IPS-NIHi11 (cell line): ENCODE results near the gene ENPP7.

ENCODE experiments used
- DNase-seq: peaks from one replicate; pipeline ENCODE4 v3.0.0; 2012; ENCODE audit warnings: mixed read lengths, low spot score

The ENPP7 gene

GRCh38 chr17:79730769-79731483 lies at the start of gene ENPP7:
ENPP7 (plus strand) TSS chr17:79730943; CDS start chr17:79731140, 197 bp downstream.
- no peak for DNase-seq

DNA sequence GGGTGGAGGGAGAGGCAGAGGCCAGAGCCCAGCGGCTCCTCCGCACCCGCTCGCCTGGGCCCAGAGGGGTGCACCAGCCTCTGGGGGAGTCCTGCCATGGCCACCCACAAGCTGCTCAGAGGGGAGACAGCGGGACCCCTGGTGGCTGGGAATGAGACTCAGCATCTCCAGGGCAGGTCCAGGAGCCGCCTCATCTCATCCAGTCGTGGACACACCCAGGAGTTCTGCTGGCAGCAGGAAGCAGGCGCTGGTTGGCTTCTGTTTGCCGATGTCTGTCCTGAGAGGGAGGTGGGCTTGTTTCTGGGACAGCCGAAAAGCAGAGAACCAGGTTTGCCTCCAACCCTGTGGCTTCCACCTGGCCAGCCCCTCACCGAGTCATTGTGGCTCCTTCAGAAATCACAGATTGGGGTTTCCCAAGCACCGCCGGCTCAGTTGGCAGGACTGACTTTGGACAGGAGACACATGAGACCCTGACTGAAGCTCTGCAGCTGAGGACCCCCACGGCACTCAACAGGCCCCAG lies 49.6 kb upstream of the ENPP7 start:
- DNase-seq: no peak

GRCh38 chr17:79681628-79682261 lies 49.0 kb upstream of the ENPP7 start:
- no peak for DNase-seq

DNA sequence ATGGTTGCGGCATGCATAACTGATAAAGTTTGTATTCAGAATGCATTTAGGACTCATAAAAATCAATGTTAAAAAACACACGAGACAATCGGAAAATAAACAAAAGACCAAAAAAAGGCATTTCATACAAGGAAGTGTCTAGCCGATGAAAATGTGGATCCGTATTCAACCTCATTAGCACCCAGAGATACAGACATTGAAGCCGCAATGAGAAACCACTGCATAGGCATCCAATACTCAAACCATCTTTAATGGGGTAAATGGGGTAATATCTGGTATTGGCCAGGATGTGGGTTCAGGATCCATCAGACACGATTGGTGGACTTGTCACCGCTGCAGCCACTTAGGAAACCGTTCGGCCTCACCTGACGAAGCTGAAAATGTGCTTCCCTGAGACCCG lies 47.4 kb upstream of the ENPP7 start:
- no peak for DNase-seq

DNA sequence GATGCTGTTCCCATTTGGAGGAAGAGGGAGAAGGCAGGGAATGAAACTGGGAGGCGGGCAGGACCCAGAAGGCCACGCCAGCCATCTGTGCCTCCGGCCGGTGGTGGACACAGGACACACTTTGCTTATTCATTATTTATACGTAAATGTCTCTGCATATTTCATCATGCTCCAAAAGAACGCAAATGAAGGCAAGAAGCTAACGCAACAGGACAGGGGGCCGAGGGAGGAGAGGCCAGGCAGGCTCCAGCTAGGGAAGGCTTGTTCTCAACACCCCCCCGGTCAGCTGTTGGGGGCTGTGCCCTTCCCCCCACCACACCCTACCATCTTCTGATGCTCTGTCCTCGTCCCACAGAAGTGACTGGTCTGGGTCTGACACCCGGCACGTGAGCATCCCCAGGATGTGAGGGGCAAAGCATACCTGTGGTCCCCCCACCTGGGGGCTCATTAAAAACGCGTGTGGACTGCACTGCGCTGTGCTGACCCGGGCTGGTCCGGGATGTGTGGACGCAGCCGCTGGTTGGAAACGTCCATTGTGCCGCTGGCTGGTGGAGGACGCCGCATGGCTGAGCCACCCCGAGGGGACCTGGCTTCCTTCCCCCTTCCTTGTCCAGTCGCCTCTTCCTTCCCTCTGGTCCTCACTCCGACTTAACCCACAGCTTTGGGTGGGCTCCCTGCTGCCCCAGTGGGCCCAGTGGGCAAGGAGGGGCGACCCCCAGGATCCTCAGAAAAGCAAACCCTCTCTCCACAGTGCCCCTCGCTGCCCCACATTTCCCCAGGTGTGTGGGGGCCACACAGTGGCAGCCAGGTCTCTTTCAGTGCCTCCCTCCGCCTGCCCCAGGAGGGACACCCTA lies 46.4 kb upstream of the ENPP7 start:
- no peak for DNase-seq

DNA sequence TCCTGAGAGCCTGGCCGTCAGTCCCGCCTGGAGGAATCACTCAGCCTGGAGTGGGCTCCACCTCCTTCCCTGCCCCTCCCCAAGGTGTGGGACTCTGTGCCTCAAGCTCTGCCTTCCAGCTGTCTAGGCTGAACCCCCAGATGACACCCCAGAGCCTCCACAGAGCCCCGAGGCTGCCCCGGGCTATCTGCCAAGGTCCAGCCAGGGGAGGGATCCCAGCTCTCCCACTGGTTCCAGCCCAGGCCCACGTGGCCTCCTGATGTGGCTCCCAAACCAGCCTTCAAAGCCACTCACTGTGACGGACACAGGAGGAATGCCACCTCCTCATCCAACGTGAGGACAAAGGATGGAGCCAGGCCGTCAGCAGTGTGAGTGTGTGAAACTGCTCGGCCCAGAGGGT lies 45.6 kb upstream of the ENPP7 start:
- DNase-seq: no peak

GRCh38 chr17:79686476-79686875 lies 44.3 kb upstream of the ENPP7 start:
- DNase-seq: no peak

GRCh38 chr17:79690466-79690865 lies 40.3 kb upstream of the ENPP7 start:
- no peak for DNase-seq

GRCh38 chr17:79690988-79691836 lies 39.5 kb upstream of the ENPP7 start:
- DNase-seq: no peak

- DNase-seq: no peak
Measured at GRCh38 chr17:79691931-79692330, 38.8 kb upstream of the ENPP7 start.

DNA sequence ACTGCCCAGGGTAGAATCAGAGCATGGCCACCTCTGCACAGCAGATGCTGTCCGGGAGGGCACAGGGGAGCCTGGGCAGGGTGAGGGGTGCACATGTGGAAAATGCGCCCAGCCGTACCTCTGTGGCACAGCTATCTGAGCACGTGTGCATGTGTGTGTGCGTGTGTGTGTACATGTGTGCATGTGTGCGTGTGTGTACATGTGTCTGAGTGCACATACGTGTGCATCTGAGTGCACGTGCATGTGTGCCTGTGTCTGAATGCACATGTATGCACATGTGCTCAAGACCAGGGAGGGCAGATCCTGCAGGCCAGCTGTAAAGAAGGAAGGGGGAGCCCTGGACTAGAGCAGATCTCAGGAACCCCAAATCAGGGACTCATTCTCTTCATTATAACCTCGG lies 37.3 kb upstream of the ENPP7 start:
- no peak for DNase-seq

GRCh38 chr17:79695293-79695790 lies 35.4 kb upstream of the ENPP7 start:
- no peak for DNase-seq

DNA sequence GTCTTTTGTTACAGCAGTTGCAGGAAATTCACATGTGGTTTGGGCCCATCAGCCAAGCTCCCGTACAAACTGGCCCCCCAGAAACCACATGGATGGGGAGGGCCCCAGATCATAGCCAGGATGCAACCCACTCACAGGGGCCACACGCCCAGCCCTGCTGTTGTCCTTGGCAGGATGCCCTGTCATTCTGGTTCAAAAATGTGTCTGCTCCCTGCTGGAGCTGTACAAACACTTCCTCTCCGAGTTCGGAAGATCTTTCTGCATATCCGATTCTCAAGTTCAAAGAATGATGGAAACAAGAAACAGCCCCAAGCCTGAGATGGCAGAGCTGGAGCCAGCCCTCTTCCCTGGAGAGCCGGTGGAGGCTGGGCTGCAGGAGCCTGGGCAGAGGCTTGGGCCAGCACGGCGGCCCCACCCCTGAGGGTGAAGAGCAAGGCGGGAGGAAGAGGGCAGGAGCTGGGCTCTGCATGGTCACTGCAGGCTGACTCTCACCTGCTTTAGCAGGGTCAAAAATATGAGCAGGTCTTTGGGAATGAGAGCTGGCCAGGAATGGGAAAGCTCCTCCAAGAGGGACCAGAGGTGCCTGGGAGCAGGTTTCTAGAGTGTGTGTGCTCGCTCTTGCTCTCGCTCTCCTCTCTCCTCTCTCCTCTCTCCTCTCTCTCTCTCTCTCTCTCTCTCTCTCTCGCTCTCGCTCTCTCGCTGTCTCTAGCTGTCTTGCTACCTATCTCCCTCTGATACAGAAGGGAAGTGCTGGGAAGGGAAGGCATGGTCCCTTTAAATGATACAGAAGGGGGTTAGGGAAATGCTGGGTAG lies 34.7 kb upstream of the ENPP7 start:
- no peak for DNase-seq

GRCh38 chr17:79696610-79696982 lies 34.1 kb upstream of the ENPP7 start:
- DNase-seq: no peak

DNA sequence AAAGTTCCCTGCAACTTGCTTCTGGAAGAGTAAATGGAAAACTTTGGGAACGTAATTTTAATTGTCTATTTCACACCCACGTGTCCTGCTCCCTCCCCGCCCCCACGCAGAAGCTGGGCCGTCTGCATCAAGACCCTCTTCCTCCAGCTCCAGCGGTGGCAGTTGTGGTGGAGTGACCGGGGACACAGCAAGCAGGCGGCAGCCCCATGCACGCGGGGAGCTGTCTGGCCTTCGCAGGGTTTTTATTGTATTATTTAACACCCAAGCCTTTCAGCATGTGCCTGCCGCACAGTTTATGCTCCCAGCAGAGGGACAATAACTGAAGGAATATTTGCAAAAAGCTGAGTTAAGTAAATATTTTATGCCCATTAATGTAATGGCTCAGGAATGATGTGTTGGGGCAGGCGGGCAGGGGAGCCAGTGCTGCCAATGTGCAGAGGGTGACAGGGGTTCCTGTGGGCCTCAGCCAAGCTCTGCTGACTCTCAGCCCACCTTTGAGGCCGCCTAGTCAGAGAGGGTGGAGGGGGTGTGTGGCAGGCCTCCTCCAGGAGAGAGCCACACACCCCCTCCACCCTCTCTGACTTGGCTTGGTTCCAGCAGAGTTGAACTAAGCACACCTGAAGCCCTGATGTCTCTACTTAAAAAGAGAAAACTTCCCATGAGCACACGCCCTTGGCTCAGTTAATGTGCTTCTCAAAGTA lies 32.4 kb upstream of the ENPP7 start:
- DNase-seq: no peak

- DNase-seq: peak; percentile 65
Measured at GRCh38 chr17:79699386-79700036, 31.2 kb upstream of the ENPP7 start.

- DNase-seq: no peak
Measured at GRCh38 chr17:79700592-79700991, 30.2 kb upstream of the ENPP7 start.

GRCh38 chr17:79702034-79702433 lies 28.7 kb upstream of the ENPP7 start:
- peak; percentile 65 for DNase-seq

GRCh38 chr17:79702550-79703236 lies 28.1 kb upstream of the ENPP7 start:
- DNase-seq: no peak
